ENCODE data around the gene SMKR1.

Gene SMKR1

GRCh38 chr7:129468087-129468486, 34.2 kb upstream of the SMKR1 start:
- no peak overlapping the region for H3K4me3 ChIP-seq (replicated peaks; ENCODE audit: insufficient read depth, low read length)
- no peak for DNase-seq (ENCODE audit: low read depth in 1 of 2, low spot score in 1 of 2)
- H3K27me3 ChIP-seq (ENCODE audit: insufficient read depth, poor library complexity, severe bottlenecking), result no peaks in the 10 kb centered on the region
- TF ChIP-seq POLR2AphosphoS5 (IDR thresholded peaks at IDR 0.05; ENCODE audit: low read depth) (no peak), SPI1 (IDR thresholded peaks at IDR 0.05; ENCODE audit: borderline replicate concordance, low read depth) (no peak), CTCF (IDR thresholded peaks at IDR 0.05; ENCODE audit: insufficient read depth, low read length) (no peak), REST (IDR thresholded peaks at IDR 0.05; ENCODE audit: insufficient replicate concordance, low read depth) (no peak), GABPA (IDR thresholded peaks at IDR 0.05; ENCODE audit: low read depth) (no peak)
- no peak overlapping the region for H3K27ac ChIP-seq (replicated peaks)

- no peak for DNase-seq (ENCODE audit: low read depth in 1 of 2, low spot score in 1 of 2)
- TF ChIP-seq GABPA (IDR thresholded peaks at IDR 0.05; ENCODE audit: low read depth), result no peak
- TF ChIP-seq CTCF (IDR thresholded peaks at IDR 0.05; ENCODE audit: insufficient read depth, low read length), result no peak
- no peak for TF ChIP-seq POLR2AphosphoS5 (IDR thresholded peaks at IDR 0.05; ENCODE audit: low read depth)
- no peak for TF ChIP-seq SPI1 (IDR thresholded peaks at IDR 0.05; ENCODE audit: borderline replicate concordance, low read depth)
- no peak for TF ChIP-seq REST (IDR thresholded peaks at IDR 0.05; ENCODE audit: insufficient replicate concordance, low read depth)
- Histone ChIP-seq H3K27me3 (ENCODE audit: insufficient read depth, poor library complexity, severe bottlenecking) (no peaks in the 10 kb centered on the region), H3K27ac (replicated peaks) (no peak overlapping the region), H3K4me3 (replicated peaks; ENCODE audit: insufficient read depth, low read length) (no peak overlapping the region)
Observed at GRCh38 chr7:129468547-129468946, 33.8 kb upstream of the SMKR1 start.

GRCh38 chr7:129469930-129470329, 32.4 kb upstream of the SMKR1 start:
- H3K27ac ChIP-seq (replicated peaks), result no peak overlapping the region
- DNase-seq (ENCODE audit: low read depth in 1 of 2, low spot score in 1 of 2), result no peak
- H3K27me3 ChIP-seq (ENCODE audit: insufficient read depth, poor library complexity, severe bottlenecking), result no peaks in the 10 kb centered on the region
- TF ChIP-seq CTCF (IDR thresholded peaks at IDR 0.05; ENCODE audit: insufficient read depth, low read length), result no peak
- TF ChIP-seq REST (IDR thresholded peaks at IDR 0.05; ENCODE audit: insufficient replicate concordance, low read depth), result no peak
- no peak for TF ChIP-seq POLR2AphosphoS5 (IDR thresholded peaks at IDR 0.05; ENCODE audit: low read depth)
- no peak for TF ChIP-seq SPI1 (IDR thresholded peaks at IDR 0.05; ENCODE audit: borderline replicate concordance, low read depth)
- no peak for TF ChIP-seq GABPA (IDR thresholded peaks at IDR 0.05; ENCODE audit: low read depth)
- H3K4me3 ChIP-seq (replicated peaks; ENCODE audit: insufficient read depth, low read length), result no peak overlapping the region
